ENCODE data around the gene STX7.

STX7 gene

GRCh38 chr6:132425176-132425575, 87.7 kb downstream of the STX7 start:
- ChIA-PET CTCF (interaction anchor here (1.4 kb wide), 1 partner anchor 125 kb away, joined by 3 read pairs; no protein-coding TSS in a partner anchor), POLR2A (no interaction called here)
- TF ChIP-seq KLF7 (tag by site-specific recombination; IDR thresholded peaks at IDR 0.05; ENCODE audit: borderline replicate concordance) = no peak
- no peak for TF ChIP-seq ZNF202 (tag by site-specific recombination; IDR thresholded peaks at IDR 0.05; ENCODE audit: borderline replicate concordance)
- no peak for TF ChIP-seq ZEB2 (tag by site-specific recombination; IDR thresholded peaks at IDR 0.05)
- no peak for TF ChIP-seq ZNF214 (tag by site-specific recombination; IDR thresholded peaks at IDR 0.05; ENCODE audit: borderline replicate concordance)
- Histone ChIP-seq H3K4me3 (ENCODE audit: low read depth, low read length) (no peak overlapping the region), H3K4me1 (ENCODE audit: control insufficient read depth, insufficient read depth, low read length) (no peaks in the 10 kb centered on the region), H3K9me3 (ENCODE audit: control insufficient read depth, insufficient read depth, low read depth, low read length) (no peaks in the 10 kb centered on the region), H3K27ac (ENCODE audit: extremely low read depth, low read depth, low read length) (no peak overlapping the region), H3K36me3 (ENCODE audit: control insufficient read depth in 2 of 2, insufficient read depth in 1 of 2, low read length in 2 of 2) (no peaks in the 10 kb centered on the region)

- H3K4me3 ChIP-seq (ENCODE audit: low read depth, low read length) = no peak overlapping the region
- ChIA-PET CTCF (interaction anchor here (0.9 to 2.9 kb wide), 2 partner anchors 32 to 144 kb away, joined by 3 to 8 read pairs; no protein-coding TSS in a partner anchor), POLR2A (no interaction called here)
- H3K4me1 ChIP-seq (ENCODE audit: control insufficient read depth, insufficient read depth, low read length) = no peaks in the 10 kb centered on the region
- no peaks in the 10 kb centered on the region for H3K9me3 ChIP-seq (ENCODE audit: control insufficient read depth, insufficient read depth, low read depth, low read length)
- no peaks in the 10 kb centered on the region for H3K36me3 ChIP-seq (ENCODE audit: control insufficient read depth in 2 of 2, insufficient read depth in 1 of 2, low read length in 2 of 2)
- TF ChIP-seq ZNF677 (tag by site-specific recombination; IDR thresholded peaks at IDR 0.05) = peak; percentile 91
- TF ChIP-seq ZBTB7A (tag by site-specific recombination; IDR thresholded peaks at IDR 0.05; ENCODE audit: low read depth) = no peak
- no peak for TF ChIP-seq KLF8 (tag by site-specific recombination; IDR thresholded peaks at IDR 0.05)
- TF ChIP-seq OVOL3 (tag by site-specific recombination; IDR thresholded peaks at IDR 0.05) = no peak
- no peak for TF ChIP-seq KLF7 (tag by site-specific recombination; IDR thresholded peaks at IDR 0.05; ENCODE audit: borderline replicate concordance)
- no peak for TF ChIP-seq ZNF654 (tag by site-specific recombination; IDR thresholded peaks at IDR 0.05; ENCODE audit: low read depth)
- no peak for TF ChIP-seq ZNF280D (tag by site-specific recombination; IDR thresholded peaks at IDR 0.05)
- no peak overlapping the region for H3K27ac ChIP-seq (ENCODE audit: extremely low read depth, low read depth, low read length)
Observed at GRCh38 chr6:132423839-132424238, 89.1 kb downstream of the STX7 start.

GRCh38 chr6:132418235-132418965, 94.5 kb downstream of the STX7 start:
- ChIA-PET CTCF (interaction anchor here (0.6 to 1.9 kb wide), 2 partner anchors 138 to 251 kb away, joined by 5 to 8 read pairs; no protein-coding TSS in a partner anchor), POLR2A (no interaction called here)
- TF ChIP-seq MZF1 (tag by site-specific recombination; IDR thresholded peaks at IDR 0.05; ENCODE audit: borderline replicate concordance) = no peak
- TF ChIP-seq ZEB2 (tag by site-specific recombination; IDR thresholded peaks at IDR 0.05) = no peak
- no peak for TF ChIP-seq WT1 (tag by site-specific recombination; IDR thresholded peaks at IDR 0.05)
- TF ChIP-seq ZNF701 (tag by site-specific recombination; IDR thresholded peaks at IDR 0.05) = no peak
- no peak for TF ChIP-seq ZNF76 (tag by site-specific recombination; IDR thresholded peaks at IDR 0.05; ENCODE audit: borderline replicate concordance, low read depth)
- no peak for TF ChIP-seq ZNF768 (tag by site-specific recombination; IDR thresholded peaks at IDR 0.05)
- TF ChIP-seq PRDM4 (tag by site-specific recombination; IDR thresholded peaks at IDR 0.05) = no peak
- TF ChIP-seq ZNF239 (tag by site-specific recombination; IDR thresholded peaks at IDR 0.05) = no peak
- TF ChIP-seq ZNF473 (tag by site-specific recombination; IDR thresholded peaks at IDR 0.05) = no peak
- TF ChIP-seq SETDB1 (IDR thresholded peaks at IDR 0.05; ENCODE audit: insufficient read length, low read length) = no peak
- no peak for TF ChIP-seq ZNF660 (tag by site-specific recombination; IDR thresholded peaks at IDR 0.05)
- no peak for TF ChIP-seq ZNF426 (tag by site-specific recombination; IDR thresholded peaks at IDR 0.05)
- no peak for TF ChIP-seq ZNF830 (tag by site-specific recombination; IDR thresholded peaks at IDR 0.05; ENCODE audit: low read depth)
- no peak for TF ChIP-seq OSR2 (tag by site-specific recombination; IDR thresholded peaks at IDR 0.05)
- no peak for TF ChIP-seq GLIS2 (tag by site-specific recombination; IDR thresholded peaks at IDR 0.05)
- TF ChIP-seq ZNF561 (tag by site-specific recombination; IDR thresholded peaks at IDR 0.05; ENCODE audit: borderline replicate concordance) = no peak
- no peak for TF ChIP-seq ZBTB17 (tag by site-specific recombination; IDR thresholded peaks at IDR 0.05)
- TF ChIP-seq ZNF560 (tag by site-specific recombination; IDR thresholded peaks at IDR 0.05; ENCODE audit: borderline replicate concordance) = no peak
- no peak overlapping the region for H3K27ac ChIP-seq (ENCODE audit: extremely low read depth, low read depth, low read length)
- no peak overlapping the region for H3K4me3 ChIP-seq (ENCODE audit: low read depth, low read length)
- H3K36me3 ChIP-seq (ENCODE audit: control insufficient read depth in 2 of 2, insufficient read depth in 1 of 2, low read length in 2 of 2) = no peaks in the 10 kb centered on the region
- no peaks in the 10 kb centered on the region; the same call in 1 of the 2 replicates for H3K4me1 ChIP-seq (ENCODE audit: control insufficient read depth, insufficient read depth, low read length)
- no peaks in the 10 kb centered on the region for H3K9me3 ChIP-seq (ENCODE audit: control insufficient read depth, insufficient read depth, low read depth, low read length)
